GM18907 (cell line): ENCODE results near the gene RHNO1.

ENCODE experiments used
- ATAC-seq: cut with Tn5 transposase; IDR thresholded peaks from one replicate; pipeline ENCODE4 v1.9.1; 2021; ENCODE audit warnings: mild to moderate bottlenecking, moderate library complexity; ENCODE audit not compliant: unreplicated experiment

The RHNO1 gene

GRCh38 chr12:2897418-2897817, 20.4 kb downstream of the RHNO1 start:
- ATAC-seq = no peak

GRCh38 chr12:2900642-2901041, 23.6 kb downstream of the RHNO1 start:
- ATAC-seq = no peak

- ATAC-seq = no peak
Measured at GRCh38 chr12:2902272-2902880, 25.4 kb downstream of the RHNO1 start.

DNA sequence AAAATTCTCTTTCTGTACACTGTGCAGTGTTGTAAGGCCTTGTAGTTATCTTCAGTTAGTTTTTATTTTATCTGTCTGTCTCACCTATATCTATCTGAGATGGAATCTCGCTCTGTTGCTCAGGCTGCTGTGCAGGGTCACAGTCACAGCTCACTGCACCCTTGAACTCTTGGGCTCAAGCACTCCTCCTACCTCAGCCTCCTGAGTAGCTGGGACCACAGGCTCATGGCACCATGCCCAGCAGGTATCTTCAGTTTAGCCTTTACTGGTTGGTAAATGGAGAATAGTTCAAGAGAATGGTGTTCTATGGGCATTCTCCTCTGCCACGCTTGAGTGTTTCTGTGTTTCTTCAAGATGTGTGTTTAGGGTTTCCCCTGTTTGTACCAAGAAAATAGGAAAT, 27.2 kb downstream of the RHNO1 start:
- ATAC-seq = no peak

GRCh38 chr12:2912216-2912575, 35.2 kb downstream of the RHNO1 start:
- no peak for ATAC-seq

- no peak for ATAC-seq
Measured at GRCh38 chr12:2919249-2919648, 42.2 kb downstream of the RHNO1 start.

DNA sequence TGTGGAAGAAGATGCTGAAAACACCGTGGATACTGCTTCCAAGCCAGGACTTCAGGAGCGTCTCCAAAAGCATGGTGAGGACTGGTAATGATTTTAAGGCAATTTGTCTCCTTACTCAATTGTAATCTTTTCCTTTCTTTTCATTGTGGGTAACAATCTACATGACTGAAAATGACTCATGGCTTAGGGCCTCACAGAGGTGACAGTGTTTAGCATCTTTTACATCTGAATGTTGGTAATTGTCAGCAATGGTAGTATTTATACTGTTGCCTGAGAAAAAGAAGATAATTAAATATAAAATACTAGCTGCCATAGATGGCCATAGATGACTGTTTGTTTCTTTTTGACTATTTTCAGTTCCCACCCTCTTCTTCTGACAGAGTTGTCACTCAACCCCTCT, 45.3 kb downstream of the RHNO1 start:
- ATAC-seq = no peak

GRCh38 chr12:2923057-2923456, 46.0 kb downstream of the RHNO1 start:
- ATAC-seq = no peak

DNA sequence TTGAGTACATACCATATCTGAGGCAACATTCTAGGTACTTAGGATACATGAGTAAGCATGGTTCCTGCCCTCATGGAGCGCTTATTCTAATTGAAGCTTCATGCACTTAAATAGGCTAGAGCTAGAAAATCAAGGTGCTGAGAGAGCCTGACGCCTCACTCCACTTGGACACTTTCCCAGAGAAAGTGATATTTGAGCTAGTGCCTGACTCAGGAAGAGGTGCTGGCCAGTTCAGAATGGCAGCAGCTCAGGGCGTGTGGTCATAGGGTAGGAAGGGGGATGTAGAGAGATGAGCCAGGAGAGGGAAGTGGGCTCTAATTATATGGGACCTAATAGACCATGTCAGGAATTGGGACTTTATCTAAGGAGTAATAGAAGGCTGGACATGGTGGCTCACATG, 47.0 kb downstream of the RHNO1 start:
- no peak for ATAC-seq

GRCh38 chr12:2925322-2925995, 48.4 kb downstream of the RHNO1 start:
- no peak for ATAC-seq

GRCh38 chr12:2930865-2931264, 53.8 kb downstream of the RHNO1 start:
- no peak for ATAC-seq

DNA sequence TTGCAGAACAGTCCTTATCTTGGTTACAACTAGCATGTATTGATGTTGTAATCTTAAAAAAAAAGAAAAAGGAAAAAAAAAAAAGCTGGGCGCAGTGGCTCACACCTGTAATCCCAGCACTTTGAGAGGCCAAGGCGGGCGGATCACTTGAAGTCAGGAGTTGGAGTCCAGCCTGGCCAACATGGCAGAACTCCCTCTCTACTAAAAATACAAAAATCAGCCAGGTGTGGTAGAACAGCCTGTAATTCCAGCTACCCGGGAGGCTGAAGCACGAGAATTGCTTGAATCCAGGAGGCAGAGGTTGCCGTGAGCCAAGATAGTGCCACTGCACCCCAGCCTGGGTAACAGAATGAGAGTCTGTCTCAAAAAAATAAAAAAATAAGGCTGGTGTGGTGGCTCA, 56.6 kb downstream of the RHNO1 start:
- no peak for ATAC-seq

DNA sequence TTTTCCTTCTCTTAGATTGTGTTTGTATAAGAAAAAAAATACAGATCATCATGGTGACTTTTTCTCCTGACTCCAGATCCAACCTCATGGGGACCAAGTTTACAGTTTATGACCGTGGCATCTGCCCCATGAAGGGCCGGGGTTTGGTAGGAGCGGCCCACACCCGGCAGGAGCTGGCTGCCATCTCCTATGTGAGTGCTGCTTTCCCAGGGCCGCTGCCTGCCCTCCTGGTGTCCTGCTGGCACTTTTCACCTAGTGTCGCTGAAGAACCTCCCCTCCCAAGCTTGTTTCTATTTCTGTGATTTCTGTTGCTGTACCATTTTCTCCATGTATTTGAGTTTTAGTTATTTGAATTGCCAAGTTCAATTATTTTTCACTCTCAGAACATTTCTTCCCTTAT, 57.3 kb downstream of the RHNO1 start:
- ATAC-seq = no peak

GRCh38 chr12:2936301-2936700, 59.3 kb downstream of the RHNO1 start:
- no peak for ATAC-seq

DNA sequence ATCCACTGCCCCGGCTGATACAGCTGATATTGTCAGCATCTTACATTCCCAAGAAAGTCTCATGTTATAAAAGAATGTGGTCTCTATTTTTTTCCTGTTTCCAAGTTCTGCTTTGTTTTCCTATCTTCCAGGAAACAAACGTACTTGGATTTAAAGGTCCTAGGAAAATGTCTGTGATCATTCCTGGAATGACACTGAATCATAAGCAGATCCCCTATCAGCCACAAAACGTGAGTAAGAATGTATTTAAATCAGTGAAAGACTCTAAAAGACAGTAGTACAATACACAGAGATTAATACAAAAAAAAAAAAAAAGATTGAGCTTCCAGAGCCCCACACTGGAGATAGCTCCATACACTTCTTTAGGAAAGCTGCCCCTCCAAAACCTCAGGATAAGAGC, 60.5 kb downstream of the RHNO1 start:
- no peak for ATAC-seq
